HepG2 (cell line): ENCODE data around the gene EVI5. TPM values are rescaled to one million over a fixed set of nuclear protein-coding genes. Genes with fewer than 3 reads are reported as not detected.

Experiments used
- ATAC-seq: fragments of 200-7000 bp; cut with Tn5 transposase; 3 replicates; pipeline ENCODE4 v1.9.1; 2020; ENCODE audit warnings: mild to moderate bottlenecking, moderate library complexity
- BruUV-seq: library from RNA; stranded (reverse); fragments of 400-500 nt; replicated peaks from 2 replicates; lab custom pipeline; 2021; lab: Mats Ljungman, UMichigan
- CTCF ChIA-PET: fragments of 300-600 bp; formaldehyde crosslinking; extraction: SDS; loops from one replicate; lab custom pipeline; 2021; ENCODE audit warnings: low total read pairs, inconsistent platforms, low intra/inter-chr PET ratio; lab: Yijun Ruan, JAX
- POLR2A ChIA-PET: fragments of 350-600 bp; sonication (Branson Sonifier 250); formaldehyde crosslinking; loops from one replicate; lab custom pipeline; 2020; ENCODE audit warnings: antibody characterized with exemption, inconsistent platforms; lab: Yijun Ruan, JAX
- DNase-seq: peaks from one replicate; pipeline ENCODE4 v3.0.0-alpha.2; 2015; ENCODE audit warnings: low spot score
- FAIRE-seq: peaks from 3 replicates; lab custom pipeline; 2011; peaks lifted over from hg19 to GRCh38; lab: Jason Lieb, UNC
- H2AFZ ChIP-seq: one replicate; pipeline ENCODE4 v1.6.1; 2011; ENCODE audit warnings: low read length, inconsistent platforms
- H3K27ac ChIP-seq: fragments of 300-600 bp; 3 replicates; pipeline ENCODE4 v1.8.0; 2011; ENCODE audit warnings: mixed run types, mild to moderate bottlenecking, mixed read lengths, low read length, inconsistent platforms; ENCODE audit not compliant: insufficient read depth; ENCODE audit errors: extremely low read length
- H3K27me3 ChIP-seq, 2 experiments: fragments of 200-600 bp in 1 of 2; 2 replicates in 1 of 2; 3 replicates in 1 of 2; pipeline versions ENCODE4 v1.6.0 to v1.8.0; 2011; ENCODE audit warnings: low read length in 2 of 2, mild to moderate bottlenecking in 2 of 2, moderate library complexity in 2 of 2, inconsistent platforms in 1 of 2; ENCODE audit not compliant: insufficient read depth in 2 of 2, control insufficient read depth in 1 of 2
- H3K36me3 ChIP-seq, 2 experiments: fragments of 200-600 bp in 1 of 2; replicated peaks in 1 of 2; 2 replicates in 1 of 2; 3 replicates in 1 of 2; pipeline versions ENCODE4 v1.5.1 to v1.8.0; 2011; ENCODE audit warnings: low read length in 2 of 2, inconsistent platforms in 1 of 2; ENCODE audit not compliant: insufficient read depth in 2 of 2, control insufficient read depth in 1 of 2
- H3K4me1 ChIP-seq: 2 replicates; pipeline ENCODE4 v1.5.1; 2012; ENCODE audit warnings: low read length, inconsistent platforms; ENCODE audit not compliant: insufficient read depth
- H3K4me2 ChIP-seq: 2 replicates; pipeline ENCODE4 v1.6.0; 2011; ENCODE audit warnings: low read depth, low read length, inconsistent platforms
- H3K4me3 ChIP-seq, 3 experiments: fragments of 200-600 bp in 1 of 3; sonication (generic), shearing (Covaris generic) in 1 of 3; replicated peaks in 1 of 3; 2 replicates each; pipeline ENCODE4 v1.5.1; 2011 to 2016; ENCODE audit warnings: low read length in 3 of 3, inconsistent platforms in 2 of 3, low read depth in 2 of 3, mild to moderate bottlenecking in 2 of 3, control low read depth in 1 of 3, mixed read lengths in 1 of 3; ENCODE audit not compliant: insufficient read depth in 1 of 3
- H3K79me2 ChIP-seq: one replicate; pipeline ENCODE4 v1.6.1; 2011; ENCODE audit warnings: low read length, inconsistent platforms; ENCODE audit not compliant: insufficient read depth
- H3K9ac ChIP-seq: 2 replicates; pipeline ENCODE4 v1.6.0; 2011; ENCODE audit warnings: mild to moderate bottlenecking, low read depth, low read length, inconsistent platforms; ENCODE audit not compliant: insufficient read depth
- H3K9me3 ChIP-seq: 2 replicates; pipeline ENCODE4 v1.5.1; 2012; ENCODE audit warnings: mild to moderate bottlenecking, low read length
- H4K20me1 ChIP-seq: 2 replicates; pipeline ENCODE4 v1.6.0; 2011; ENCODE audit warnings: inconsistent platforms, mild to moderate bottlenecking, low read length, moderate library complexity; ENCODE audit not compliant: insufficient read depth
- DRAP1 ChIP-seq: IDR thresholded peaks from 2 replicates; pipeline ENCODE4 v1.6.1; 2016; ENCODE audit warnings: missing genetic modification reagents, missing compliant biosample characterization
- GABPA ChIP-seq, 2 experiments: IDR thresholded peaks; 2 replicates each; pipeline ENCODE4 v1.6.1; 2011 to 2016; ENCODE audit warnings: low read depth in 2 of 2, low read length in 1 of 2, missing biosample characterization in 1 of 2, missing genetic modification characterization in 1 of 2
- HDAC1 ChIP-seq: sonication (generic); formaldehyde crosslinking; IDR thresholded peaks from 2 replicates; pipeline ENCODE4 v1.5.1; 2020; ENCODE audit warnings: mild to moderate bottlenecking, missing genetic modification reagents
- HDAC6 ChIP-seq: fragments of 200-600 bp; sonication (generic); IDR thresholded peaks from 2 replicates; pipeline ENCODE4 v1.7.0; 2017; ENCODE audit warnings: mild to moderate bottlenecking, antibody characterized with exemption, low read length, low read depth
- KAT2B ChIP-seq: fragments of 150-350 bp; IDR thresholded peaks from 2 replicates; pipeline ENCODE4 v1.6.1; 2014; ENCODE audit warnings: low read depth, low read length, borderline replicate concordance
- NCOA1 ChIP-seq: sonication (generic); formaldehyde crosslinking; IDR thresholded peaks from 2 replicates; pipeline ENCODE4 v1.9.0; 2021; ENCODE audit warnings: missing genetic modification reagents
- NFE2L2 ChIP-seq: fragments of 150-350 bp; IDR thresholded peaks from 2 replicates; pipeline ENCODE4 v1.6.1; 2014; ENCODE audit warnings: low read length
- PLRG1 ChIP-seq: fragments of 450-650 bp; conservative IDR thresholded peaks from 2 replicates; pipeline ENCODE4 v1.6.1; 2016
- POGZ ChIP-seq: sonication (generic); formaldehyde crosslinking; IDR thresholded peaks from 2 replicates; pipeline ENCODE4 v1.4.0; 2020; ENCODE audit warnings: mild to moderate bottlenecking, missing genetic modification reagents
- PPARG ChIP-seq: conservative IDR thresholded peaks from 2 replicates; pipeline ENCODE4 v1.6.1; 2016; ENCODE audit warnings: missing biosample characterization, missing genetic modification reagents
- TBX3 ChIP-seq: fragments of 450-650 bp; IDR thresholded peaks from 2 replicates; pipeline ENCODE4 v1.6.1; 2017; ENCODE audit warnings: antibody characterized with exemption, mild to moderate bottlenecking, inconsistent platforms, borderline replicate concordance
- TEAD3 ChIP-seq: optimal IDR thresholded peaks from 2 replicates; pipeline ENCODE3; 2016; ENCODE audit warnings: borderline replicate concordance
- THAP11 ChIP-seq: IDR thresholded peaks from 2 replicates; pipeline ENCODE4 v1.6.1; 2016; ENCODE audit warnings: missing biosample characterization, missing genetic modification reagents
- ZBTB37 ChIP-seq: sonication (generic); formaldehyde crosslinking; IDR thresholded peaks from 2 replicates; pipeline ENCODE4 v1.4.0; 2020; ENCODE audit warnings: mild to moderate bottlenecking, missing genetic modification reagents
- ZFYVE20 ChIP-seq: sonication (generic); formaldehyde crosslinking; IDR thresholded peaks from 2 replicates; pipeline ENCODE4 v1.8.0; 2023; ENCODE audit warnings: low read depth, mild to moderate bottlenecking, moderate library complexity, missing genetic modification reagents, borderline replicate concordance
- ZNF350 ChIP-seq: sonication (generic); formaldehyde crosslinking; IDR thresholded peaks from 2 replicates; pipeline ENCODE4 v1.4.0; 2020; ENCODE audit warnings: mild to moderate bottlenecking, low read depth, missing genetic modification reagents, borderline replicate concordance
- ZNF660 ChIP-seq: sonication (generic); formaldehyde crosslinking; IDR thresholded peaks from 2 replicates; pipeline ENCODE4 v1.5.1; 2020; ENCODE audit warnings: mild to moderate bottlenecking, low read depth, missing genetic modification reagents, borderline replicate concordance
- ZNF7 ChIP-seq: IDR thresholded peaks from 2 replicates; pipeline ENCODE4 v1.6.1; 2016; ENCODE audit warnings: missing biosample characterization, missing genetic modification reagents
- ZNF720 ChIP-seq: sonication (generic); formaldehyde crosslinking; IDR thresholded peaks from 2 replicates; pipeline ENCODE4 v1.4.0; 2020; ENCODE audit warnings: missing genetic modification reagents
- WGBS: methylation state at CpG from one replicate; pipeline ENCODE4 v1.1.6; 2017; ENCODE audit warnings: low lambda C conversion rate; 5-methylcytosine and 5-hydroxymethylcytosine counted together
- in situ Hi-C: cut with HindIII; loops from 2 replicates; pipeline ENCODE4 v1.10.0; 2017; ENCODE audit warnings: low pct_unique_long_range_greater_than_20kb; ENCODE audit not compliant: extremely low pct_ligation_motif_present
- intact Hi-C: fragments of 100-400 bp; cut with micrococcal nuclease; formaldehyde crosslinking; loops from one replicate; pipeline ENCODE4 v1.10.0; 2022; ENCODE audit not compliant: unreplicated experiment
- polyA plus RNA-seq, 8 experiments: library from polyadenylated mRNA; depleted of rRNA in 3 of 8; stranded (reverse) in 7 of 8; unstranded in 1 of 8; fragments of >200 nt; fragmentation: Illumina TruSeq in 4 of 8; extraction: Trizol in 4 of 8; gene quantifications; 2 replicates each; pipeline versions ENCODE4 v1.2.1 to v1.2.3, GENCODE V29; 2011 to 2016; ENCODE audit warnings: low read depth in 4 of 8, missing spikeins in 1 of 8, mixed read lengths in 1 of 8; ENCODE audit not compliant: insufficient read depth in 1 of 8
- total RNA-seq, 5 experiments: library from RNA; depleted of rRNA; stranded (reverse); fragments of >200 nt; fragmentation: Illumina TruSeq; extraction: Trizol; gene quantifications; 2 replicates each; pipeline ENCODE4 v1.2.3, GENCODE V29; 2016; ENCODE audit warnings: low read depth in 1 of 5
- TF ChIP-seq, protein P1 (sequence below): sonication (generic); formaldehyde crosslinking; conservative IDR thresholded peaks from 2 replicates; pipeline ENCODE4 v1.4.0; 2020; ENCODE audit warnings: missing genetic modification reagents
- TF ChIP-seq, protein P2 (sequence below): sonication (generic); formaldehyde crosslinking; IDR thresholded peaks from 2 replicates; pipeline ENCODE4 v1.5.0; 2020; ENCODE audit warnings: missing genetic modification reagents, mild to moderate bottlenecking, borderline replicate concordance

Gene EVI5
- total and polyA plus RNA-seq, 2 of the 13 experiments (the other 11 are each of a cell fraction or from before 2014, with no cell fraction given): 4.0 to 12.6 TPM

GRCh38 chr1:92503043-92503925 is 281.6 kb downstream of the EVI5 start:
- no peak for DNase-seq
- 79% methylated on average over 6 of the region's 6 CpGs for WGBS
- CTCF ChIA-PET: interaction anchor here (0.6 kb wide), 1 partner anchor 29 kb away, joined by 3 read pairs; no protein-coding TSS in a partner anchor
- TF ChIP-seq DRAP1 (CRISPR knock-in tag) (no peak), NCOA1 (no peak), PPARG (CRISPR knock-in tag) (no peak), HDAC1 (CRISPR knock-in tag) (0 out of 2 replicates have a peak, but pooled peaks have one; percentile 19), NFE2L2 (no peak), PLRG1 (no peak), TEAD3 (CRISPR knock-in tag) (peak; percentile 25), THAP11 (CRISPR knock-in tag) (no peak), ZNF7 (no peak), ZNF660 (CRISPR knock-in tag) (no peak), TBX3 (no peak), ZBTB37 (CRISPR knock-in tag) (no peak), ZNF720 (no peak), GABPA (IDR thresholded peaks at IDR 0.05; ENCODE audit: low read depth, low read length) (no peak), GABPA (CRISPR knock-in tag; IDR thresholded peaks at IDR 0.05; ENCODE audit: low read depth) (no peak), POGZ (no peak), ZFYVE20 (CRISPR knock-in tag) (no peak), ZNF350 (CRISPR knock-in tag) (no peak), HDAC6 (no peak), KAT2B (no peak)
- TF ChIP-seq, protein P1, sequence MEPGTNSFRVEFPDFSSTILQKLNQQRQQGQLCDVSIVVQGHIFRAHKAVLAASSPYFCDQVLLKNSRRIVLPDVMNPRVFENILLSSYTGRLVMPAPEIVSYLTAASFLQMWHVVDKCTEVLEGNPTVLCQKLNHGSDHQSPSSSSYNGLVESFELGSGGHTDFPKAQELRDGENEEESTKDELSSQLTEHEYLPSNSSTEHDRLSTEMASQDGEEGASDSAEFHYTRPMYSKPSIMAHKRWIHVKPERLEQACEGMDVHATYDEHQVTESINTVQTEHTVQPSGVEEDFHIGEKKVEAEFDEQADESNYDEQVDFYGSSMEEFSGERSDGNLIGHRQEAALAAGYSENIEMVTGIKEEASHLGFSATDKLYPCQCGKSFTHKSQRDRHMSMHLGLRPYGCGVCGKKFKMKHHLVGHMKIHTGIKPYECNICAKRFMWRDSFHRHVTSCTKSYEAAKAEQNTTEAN: no peak
- TF ChIP-seq, protein P2, sequence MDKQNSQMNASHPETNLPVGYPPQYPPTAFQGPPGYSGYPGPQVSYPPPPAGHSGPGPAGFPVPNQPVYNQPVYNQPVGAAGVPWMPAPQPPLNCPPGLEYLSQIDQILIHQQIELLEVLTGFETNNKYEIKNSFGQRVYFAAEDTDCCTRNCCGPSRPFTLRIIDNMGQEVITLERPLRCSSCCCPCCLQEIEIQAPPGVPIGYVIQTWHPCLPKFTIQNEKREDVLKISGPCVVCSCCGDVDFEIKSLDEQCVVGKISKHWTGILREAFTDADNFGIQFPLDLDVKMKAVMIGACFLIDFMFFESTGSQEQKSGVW (CRISPR knock-in tag): no peak

More at GRCh38 chr1:92503043-92503925, 281.6 kb downstream of the EVI5 start:
- no peak for FAIRE-seq
- Histone ChIP-seq H2AFZ (peak overlapping the region; percentile 66), H3K79me2 (no peaks in the 10 kb centered on the region), H3K9me3 (no peaks in the 10 kb centered on the region), H3K27ac (peak overlapping the region; percentile 81), H3K36me3 (no peaks in the 10 kb centered on the region), H3K9ac (peak overlapping the region; percentile 66), H3K4me2 (peak overlapping the region; percentile 91), H4K20me1 (no peaks in the 10 kb centered on the region), H3K4me3 (peak overlapping the region; percentile 7 to 58 (median 43); a peak in 4 of 6 replicates), H3K27me3 (no peaks in the 10 kb centered on the region), H3K4me1 (peaks cover 37% of the 10 kb centered on the region)
- intact Hi-C loops: no loop called here
- peak; percentile 5; the same call in 2 of the 3 replicates for ATAC-seq
- in situ Hi-C loops: no loop called here
- no TSS peak for BruUV-seq
- POLR2A ChIA-PET: interaction anchor here (0.8 to 3.6 kb wide), 3 partner anchors 17 to 61 kb away, joined by 3 to 26 read pairs (median 22); partner anchors contain the start of gene GFI1
